HEK293 (cell line): ENCODE results near the gene ZBTB20.

Source experiments
- CTCF ChIA-PET: fragments of 350-600 bp; formaldehyde crosslinking; extraction: SDS; loops from one replicate; lab custom pipeline; 2021; ENCODE audit warnings: antibody characterized with exemption; lab: Yijun Ruan, JAX
- POLR2A ChIA-PET: fragments of 300-600 bp; formaldehyde crosslinking; extraction: SDS; loops from one replicate; lab custom pipeline; 2020; ENCODE audit warnings: antibody characterized with exemption, inconsistent platforms; lab: Yijun Ruan, JAX
- H3K27ac ChIP-seq: fragments of 200-500 bp; sonication (Bioruptor generic); 2 replicates; pipeline ENCODE4 v1.5.1; 2014; ENCODE audit warnings: low read depth, low read length, control low read depth, inconsistent platforms; ENCODE audit errors: extremely low read depth
- H3K36me3 ChIP-seq, 2 experiments: fragments of 200-500 bp in 1 of 2; sonication (Bioruptor generic) in 1 of 2; 1 replicate in 1 of 2; 2 replicates in 1 of 2; pipeline ENCODE4 v1.5.1; 2014 to 2017; ENCODE audit warnings: inconsistent platforms in 2 of 2, low read length in 2 of 2; ENCODE audit not compliant: control insufficient read depth in 2 of 2, insufficient read depth in 1 of 2
- H3K4me1 ChIP-seq: fragments of 200-500 bp; sonication (Bioruptor generic); 2 replicates; pipeline ENCODE4 v1.5.1; 2014; ENCODE audit warnings: mild to moderate bottlenecking, low read length, inconsistent platforms; ENCODE audit not compliant: control insufficient read depth, insufficient read depth
- H3K4me3 ChIP-seq: 2 replicates; pipeline ENCODE4 v1.5.1; 2011; ENCODE audit warnings: low read depth, mild to moderate bottlenecking, control low read depth, low read length, moderate library complexity
- H3K9me3 ChIP-seq: fragments of 200-500 bp; sonication (Bioruptor generic); 2 replicates; pipeline ENCODE4 v1.5.1; 2014; ENCODE audit warnings: low read depth, low read length, inconsistent platforms; ENCODE audit not compliant: control insufficient read depth, insufficient read depth
- EGR2 ChIP-seq: fragments of 450-650 bp; formaldehyde crosslinking; IDR thresholded peaks from 2 replicates; pipeline ENCODE4 v1.5.1; 2016; ENCODE audit warnings: low read depth, missing biosample characterization, missing genetic modification characterization
- ELK4 ChIP-seq: IDR thresholded peaks from 2 replicates; pipeline ENCODE4 v1.6.1; 2011; ENCODE audit warnings: mild to moderate bottlenecking, low read depth, low read length, borderline replicate concordance
- FEZF1 ChIP-seq: fragments of 450-650 bp; formaldehyde crosslinking; IDR thresholded peaks from 2 replicates; pipeline ENCODE4 v1.5.1; 2016; ENCODE audit warnings: missing biosample characterization, missing genetic modification characterization
- GLI4 ChIP-seq: fragments of 450-650 bp; formaldehyde crosslinking; IDR thresholded peaks from 2 replicates; pipeline ENCODE4 v1.5.1; 2016; ENCODE audit warnings: missing biosample characterization, missing genetic modification characterization
- HOXC10 ChIP-seq: sonication (generic); formaldehyde crosslinking; IDR thresholded peaks from 2 replicates; pipeline ENCODE4 v1.8.1; 2023; ENCODE audit warnings: mild to moderate bottlenecking, missing genetic modification reagents
- IKZF3 ChIP-seq: fragments of 450-650 bp; IDR thresholded peaks from 2 replicates; pipeline ENCODE4 v1.5.0; 2018; ENCODE audit warnings: missing biosample characterization, mild to moderate bottlenecking, missing genetic modification characterization, moderate library complexity
- KLF17 ChIP-seq: fragments of 450-650 bp; formaldehyde crosslinking; IDR thresholded peaks from 2 replicates; pipeline ENCODE4 v1.5.1; 2016; ENCODE audit warnings: missing biosample characterization, missing genetic modification characterization
- MZF1 ChIP-seq: fragments of 450-650 bp; formaldehyde crosslinking; IDR thresholded peaks from 2 replicates; pipeline ENCODE4 v1.5.1; 2017; ENCODE audit warnings: missing biosample characterization, missing genetic modification characterization, borderline replicate concordance
- PATZ1 ChIP-seq: fragments of 450-650 bp; formaldehyde crosslinking; IDR thresholded peaks from 2 replicates; pipeline ENCODE4 v1.5.1; 2016; ENCODE audit warnings: missing biosample characterization, missing genetic modification characterization
- SETDB1 ChIP-seq: IDR thresholded peaks from one replicate; pipeline ENCODE4 v1.6.1; 2017; ENCODE audit warnings: mild to moderate bottlenecking, low read length, moderate library complexity, mixed read lengths; ENCODE audit not compliant: insufficient read length
- SP7 ChIP-seq: fragments of 450-650 bp; formaldehyde crosslinking; IDR thresholded peaks from 2 replicates; pipeline ENCODE4 v1.5.1; 2016; ENCODE audit warnings: missing biosample characterization, missing genetic modification characterization
- TCF7L2 ChIP-seq: IDR thresholded peaks from 2 replicates; pipeline ENCODE4 v1.6.1; 2011; ENCODE audit warnings: low read depth, mild to moderate bottlenecking, inconsistent platforms, low read length, moderate library complexity, borderline replicate concordance
- ZBTB21 ChIP-seq: fragments of 450-650 bp; formaldehyde crosslinking; IDR thresholded peaks from 2 replicates; pipeline ENCODE4 v1.5.1; 2017; ENCODE audit warnings: missing biosample characterization, missing genetic modification characterization
- ZBTB49 ChIP-seq: fragments of 450-650 bp; formaldehyde crosslinking; IDR thresholded peaks from 2 replicates; pipeline ENCODE4 v1.5.1; 2016; ENCODE audit warnings: missing biosample characterization, missing genetic modification characterization, low read depth
- ZNF155 ChIP-seq: fragments of 450-650 bp; formaldehyde crosslinking; IDR thresholded peaks from 2 replicates; pipeline ENCODE4 v1.5.1; 2016; ENCODE audit warnings: missing biosample characterization, missing genetic modification characterization
- ZNF169 ChIP-seq: fragments of 450-650 bp; formaldehyde crosslinking; IDR thresholded peaks from 2 replicates; pipeline ENCODE4 v1.5.1; 2016; ENCODE audit warnings: missing biosample characterization, missing genetic modification characterization
- ZNF2 ChIP-seq: fragments of 450-650 bp; formaldehyde crosslinking; IDR thresholded peaks from 2 replicates; pipeline ENCODE4 v1.5.1; 2016; ENCODE audit warnings: missing biosample characterization, missing genetic modification characterization
- ZNF202 ChIP-seq: fragments of 450-650 bp; formaldehyde crosslinking; IDR thresholded peaks from 2 replicates; pipeline ENCODE4 v1.5.1; 2016; ENCODE audit warnings: missing biosample characterization, missing genetic modification characterization, borderline replicate concordance
- ZNF24 ChIP-seq: fragments of 450-650 bp; formaldehyde crosslinking; IDR thresholded peaks from 2 replicates; pipeline ENCODE4 v1.5.1; 2016; ENCODE audit warnings: missing biosample characterization, missing genetic modification characterization
- ZNF266 ChIP-seq: fragments of 450-650 bp; formaldehyde crosslinking; IDR thresholded peaks from 2 replicates; pipeline ENCODE4 v1.5.1; 2016; ENCODE audit warnings: missing biosample characterization, missing genetic modification characterization, low read depth
- ZNF354C ChIP-seq: fragments of 450-650 bp; formaldehyde crosslinking; IDR thresholded peaks from 2 replicates; pipeline ENCODE4 v1.5.1; 2016; ENCODE audit warnings: missing biosample characterization, missing genetic modification characterization, low read depth, borderline replicate concordance
- ZNF404 ChIP-seq: fragments of 450-650 bp; formaldehyde crosslinking; IDR thresholded peaks from 2 replicates; pipeline ENCODE4 v1.5.1; 2017; ENCODE audit warnings: missing biosample characterization, missing genetic modification characterization
- ZNF433 ChIP-seq: fragments of 450-650 bp; formaldehyde crosslinking; IDR thresholded peaks from 2 replicates; pipeline ENCODE4 v1.5.1; 2016; ENCODE audit warnings: missing biosample characterization, missing genetic modification characterization, low read depth
- ZNF530 ChIP-seq: fragments of 450-650 bp; formaldehyde crosslinking; IDR thresholded peaks from 2 replicates; pipeline ENCODE4 v1.5.1; 2016; ENCODE audit warnings: low read depth, missing biosample characterization, missing genetic modification characterization
- ZNF654 ChIP-seq: fragments of 450-650 bp; formaldehyde crosslinking; IDR thresholded peaks from 2 replicates; pipeline ENCODE4 v1.5.1; 2016; ENCODE audit warnings: low read depth, missing biosample characterization, missing genetic modification characterization
- ZNF660 ChIP-seq: fragments of 450-650 bp; IDR thresholded peaks from 2 replicates; pipeline ENCODE4 v1.5.1; 2018; ENCODE audit warnings: missing biosample characterization, mild to moderate bottlenecking, missing genetic modification characterization
- ZNF664 ChIP-seq: fragments of 450-650 bp; formaldehyde crosslinking; IDR thresholded peaks from 2 replicates; pipeline ENCODE4 v1.5.1; 2016; ENCODE audit warnings: missing biosample characterization, missing genetic modification characterization
- ZNF670 ChIP-seq: fragments of 450-650 bp; formaldehyde crosslinking; IDR thresholded peaks from 2 replicates; pipeline ENCODE4 v1.5.1; 2016; ENCODE audit warnings: missing biosample characterization, missing genetic modification characterization, low read depth
- ZXDB ChIP-seq: fragments of 450-650 bp; formaldehyde crosslinking; IDR thresholded peaks from 2 replicates; pipeline ENCODE4 v1.5.1; 2016; ENCODE audit warnings: missing biosample characterization, missing genetic modification characterization

ZBTB20 gene

DNA sequence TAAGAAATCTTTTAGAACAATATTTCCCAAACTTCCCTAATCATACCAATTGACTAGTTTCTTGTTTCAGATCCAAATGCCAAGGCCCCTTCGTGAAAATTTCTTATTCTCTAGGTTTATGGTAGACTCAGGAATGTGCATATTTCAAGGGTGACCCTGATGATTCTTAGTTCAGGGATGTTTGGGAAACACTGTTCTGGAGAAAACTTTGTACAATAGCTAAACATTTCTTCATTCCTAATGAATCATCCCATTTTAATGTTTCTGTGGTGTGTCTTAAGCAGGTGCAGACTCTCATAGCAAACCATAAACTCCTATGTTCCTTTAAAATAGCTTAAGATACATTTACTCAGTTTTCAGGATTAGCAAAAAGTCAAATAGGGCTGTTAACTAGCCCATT lies 538.8 kb downstream of the ZBTB20 start (continued):
- no peak for TF ChIP-seq GLI4 (tag by site-specific recombination)
- no peak for TF ChIP-seq ZNF266
- TF ChIP-seq ZBTB49 (tag by site-specific recombination) = no peak
- TF ChIP-seq, all 188 proteins: peak for 0

DNA sequence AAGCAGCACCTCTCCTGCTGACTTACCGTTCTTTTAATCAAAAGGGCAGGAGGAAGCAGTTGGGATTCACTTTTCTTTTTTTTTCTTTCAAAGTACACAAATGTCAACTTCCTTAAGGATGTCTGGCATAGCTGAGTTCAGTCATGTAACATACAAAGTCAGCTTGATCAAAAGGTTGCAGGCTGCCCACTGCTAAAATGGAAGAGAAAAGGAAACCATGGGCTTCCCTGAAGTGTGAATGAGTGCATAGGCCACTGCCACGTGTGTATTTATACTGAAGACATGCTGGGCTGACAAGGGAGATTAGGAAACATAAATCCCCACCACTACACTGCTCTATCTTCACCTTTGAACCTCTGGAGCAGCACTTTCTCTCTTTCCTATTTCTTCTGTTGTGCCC lies 540.8 kb downstream of the ZBTB20 start:
- H3K27ac ChIP-seq = no peak overlapping the region
- ChIA-PET CTCF (no interaction called here), POLR2A (no interaction called here)
- no peak overlapping the region for H3K4me3 ChIP-seq
- no peaks in the 10 kb centered on the region for H3K9me3 ChIP-seq
- H3K4me1 ChIP-seq = no peaks in the 10 kb centered on the region
- no peak for TF ChIP-seq ZXDB (tag by site-specific recombination)
- TF ChIP-seq ZNF660 (tag by site-specific recombination) = no peak
- no peak for TF ChIP-seq EGR2 (tag by site-specific recombination)
- TF ChIP-seq ZNF2 (tag by site-specific recombination) = no peak
- no peak for TF ChIP-seq ZNF433 (tag by site-specific recombination)
- no peak for TF ChIP-seq TCF7L2
- TF ChIP-seq SP7 = no peak
- no peak for TF ChIP-seq ZNF169
- no peak for TF ChIP-seq MZF1 (tag by site-specific recombination)
- TF ChIP-seq ZNF155 = no peak
- TF ChIP-seq KLF17 (tag by site-specific recombination) = no peak
- no peak for TF ChIP-seq ZNF202 (tag by site-specific recombination)
- no peak for TF ChIP-seq ZNF404 (tag by site-specific recombination)
- no peak for TF ChIP-seq ZNF24 (tag by site-specific recombination)
- no peak for TF ChIP-seq ZNF530 (tag by site-specific recombination)
- no peak for TF ChIP-seq ZNF354C
- H3K36me3 ChIP-seq = no peaks in the 10 kb centered on the region

- POLR2A ChIA-PET = no interaction called here
- Histone ChIP-seq H3K36me3 (no peaks in the 10 kb centered on the region), H3K9me3 (no peaks in the 10 kb centered on the region), H3K4me3 (no peak overlapping the region), H3K4me1 (no peaks in the 10 kb centered on the region), H3K27ac (no peak overlapping the region)
- TF ChIP-seq ZNF670 = no peak
- TF ChIP-seq SETDB1 = no peak
- TF ChIP-seq ZBTB21 (tag by site-specific recombination) = no peak
- TF ChIP-seq ELK4 = no peak
- no peak for TF ChIP-seq PATZ1
- peak; percentile 43; the same call in 1 of the 2 replicates for TF ChIP-seq FEZF1 (tag by site-specific recombination)
- TF ChIP-seq ZNF654 (tag by site-specific recombination) = no peak
- no peak for TF ChIP-seq IKZF3 (tag by site-specific recombination)
- TF ChIP-seq HOXC10 (CRISPR knock-in tag) = no peak
- peak; percentile 13; the same call in 1 of the 2 replicates for TF ChIP-seq ZNF664 (tag by site-specific recombination)
- CTCF ChIA-PET = interaction anchor here (0.6 kb wide), 2 partner anchors 10 to 427 kb away, joined by 3 read pairs; no protein-coding TSS in a partner anchor
Measured at GRCh38 chr3:114600571-114600970, 546.5 kb downstream of the ZBTB20 start.
